ENCODE measurements around the gene CCDC82.

DNA sequence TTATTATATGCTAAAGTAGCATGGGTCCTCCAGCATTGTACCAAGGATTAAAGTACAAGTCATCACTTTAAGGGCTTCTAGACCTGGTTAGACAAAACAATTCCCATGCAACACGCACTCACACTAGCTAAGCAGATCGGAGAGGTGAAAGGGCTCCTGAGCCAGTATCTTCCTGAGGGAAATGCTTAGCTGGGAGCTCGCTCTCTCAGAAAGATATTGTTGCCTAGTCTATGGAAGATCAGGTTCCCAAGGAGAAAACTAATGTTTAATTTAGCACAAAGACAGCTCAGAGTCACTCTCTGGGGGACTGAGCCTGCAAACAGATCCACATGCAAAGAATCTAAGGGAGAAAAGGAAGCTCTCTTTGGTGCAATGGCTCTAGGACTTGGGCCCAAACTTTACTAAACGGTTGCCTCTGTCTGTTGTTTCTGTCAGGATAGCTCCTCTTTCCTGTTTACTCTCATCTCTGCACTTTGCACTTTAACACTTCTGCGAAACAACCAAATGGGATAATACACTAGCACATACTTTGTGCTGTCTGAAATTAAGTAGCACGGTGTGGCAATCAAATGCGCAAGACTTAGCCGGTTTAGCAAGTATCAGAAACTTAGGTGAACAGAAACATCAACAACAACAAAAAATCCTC, 57.5 kb downstream of the CCDC82 start:
- TF ChIP-seq POLR2A (IDR thresholded peaks at IDR 0.05) (no peak), POLR2AphosphoS5 (IDR thresholded peaks at IDR 0.05) (no peak)
- TF ChIP-seq, protein P1, sequence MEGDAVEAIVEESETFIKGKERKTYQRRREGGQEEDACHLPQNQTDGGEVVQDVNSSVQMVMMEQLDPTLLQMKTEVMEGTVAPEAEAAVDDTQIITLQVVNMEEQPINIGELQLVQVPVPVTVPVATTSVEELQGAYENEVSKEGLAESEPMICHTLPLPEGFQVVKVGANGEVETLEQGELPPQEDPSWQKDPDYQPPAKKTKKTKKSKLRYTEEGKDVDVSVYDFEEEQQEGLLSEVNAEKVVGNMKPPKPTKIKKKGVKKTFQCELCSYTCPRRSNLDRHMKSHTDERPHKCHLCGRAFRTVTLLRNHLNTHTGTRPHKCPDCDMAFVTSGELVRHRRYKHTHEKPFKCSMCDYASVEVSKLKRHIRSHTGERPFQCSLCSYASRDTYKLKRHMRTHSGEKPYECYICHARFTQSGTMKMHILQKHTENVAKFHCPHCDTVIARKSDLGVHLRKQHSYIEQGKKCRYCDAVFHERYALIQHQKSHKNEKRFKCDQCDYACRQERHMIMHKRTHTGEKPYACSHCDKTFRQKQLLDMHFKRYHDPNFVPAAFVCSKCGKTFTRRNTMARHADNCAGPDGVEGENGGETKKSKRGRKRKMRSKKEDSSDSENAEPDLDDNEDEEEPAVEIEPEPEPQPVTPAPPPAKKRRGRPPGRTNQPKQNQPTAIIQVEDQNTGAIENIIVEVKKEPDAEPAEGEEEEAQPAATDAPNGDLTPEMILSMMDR (IDR thresholded peaks at IDR 0.05) = no peak
